ENCODE measurements around the gene APBA2.
"Not testable (repeated sequence)": the region's sequence is repeated elsewhere in the genome, so short reads cannot be mapped to it uniquely, and the experiment has no call there.

APBA2 gene

GRCh38 chr15:28879551-28879950, 6.2 kb upstream of the APBA2 start:
- DNase-seq, result no peak

GRCh38 chr15:28880680-28881079, 5.1 kb upstream of the APBA2 start:
- no peak for DNase-seq

GRCh38 chr15:28881170-28881569, 4.6 kb upstream of the APBA2 start:
- DNase-seq, result no peak

GRCh38 chr15:28881600-28881999, 4.2 kb upstream of the APBA2 start:
- DNase-seq, result no peak

- no peak for DNase-seq
Observed at GRCh38 chr15:28884151-28884940, 1.4 kb upstream of the APBA2 start.

- DNase-seq, result no peak
Observed at GRCh38 chr15:28885128-28885629, 595 bp upstream of the APBA2 start.

- DNase-seq, result no peak
Observed at GRCh38 chr15:28886431-28887338, 911 bp downstream of the APBA2 start.

- no peak for DNase-seq
Observed at GRCh38 chr15:28887339-28888174, 1.8 kb downstream of the APBA2 start.

- DNase-seq, result no peak
Observed at GRCh38 chr15:28888302-28888894, 2.6 kb downstream of the APBA2 start.

GRCh38 chr15:28888900-28889299, 3.1 kb downstream of the APBA2 start:
- no peak for DNase-seq

- no peak for DNase-seq
Observed at GRCh38 chr15:28889346-28889745, 3.6 kb downstream of the APBA2 start.

GRCh38 chr15:28889871-28890270, 4.1 kb downstream of the APBA2 start:
- DNase-seq, result not testable (repeated sequence)

GRCh38 chr15:28890291-28890690, 4.5 kb downstream of the APBA2 start:
- DNase-seq, result not testable (repeated sequence)

- DNase-seq, result no peak
Observed at GRCh38 chr15:28890711-28891495, 5.1 kb downstream of the APBA2 start.

GRCh38 chr15:28891588-28891987, 5.8 kb downstream of the APBA2 start:
- DNase-seq, result no peak

GRCh38 chr15:28892789-28893610, 7.2 kb downstream of the APBA2 start:
- no peak for DNase-seq

GRCh38 chr15:28894631-28895030, 8.9 kb downstream of the APBA2 start:
- no peak for DNase-seq

- no peak for DNase-seq
Observed at GRCh38 chr15:28895146-28895545, 9.4 kb downstream of the APBA2 start.

GRCh38 chr15:28895566-28895965, 9.8 kb downstream of the APBA2 start:
- DNase-seq, result no peak

GRCh38 chr15:28896951-28897350, 11.2 kb downstream of the APBA2 start:
- DNase-seq, result no peak

Data from SHP77 treated with DMSO at 0.1 percent for 48 hours (cell line).